ELF-1 (cell line): ENCODE data around the gene ARHGAP15.

ENCODE experiments used
- DNase-seq: peaks from one replicate; pipeline ENCODE4 v3.0.0-alpha.2; 2016; ENCODE audit warnings: low read depth, low spot score

Gene ARHGAP15

GRCh38 chr2:143223556-143223955 lies 94.3 kb downstream of the ARHGAP15 start:
- no peak for DNase-seq

GRCh38 chr2:143225931-143226330 lies 96.7 kb downstream of the ARHGAP15 start:
- DNase-seq: no peak

- DNase-seq: no peak
These were observed 97.7 kb downstream of the ARHGAP15 start for GRCh38 chr2:143226714-143227541.

- DNase-seq: peak; percentile 10
These were observed 100.2 kb downstream of the ARHGAP15 start for GRCh38 chr2:143229411-143229810.

GRCh38 chr2:143229952-143230351 lies 100.7 kb downstream of the ARHGAP15 start:
- DNase-seq: peak; percentile 40

GRCh38 chr2:143230506-143231253 lies 101.5 kb downstream of the ARHGAP15 start:
- DNase-seq: no peak

- DNase-seq: no peak
These were observed 102.0 kb downstream of the ARHGAP15 start for GRCh38 chr2:143231254-143231645.

- no peak for DNase-seq
These were observed 108.0 kb downstream of the ARHGAP15 start for GRCh38 chr2:143237146-143237777.

GRCh38 chr2:143241403-143242088 lies 112.3 kb downstream of the ARHGAP15 start:
- peak; percentile 77 for DNase-seq

- no peak for DNase-seq
These were observed 117.0 kb downstream of the ARHGAP15 start for GRCh38 chr2:143246246-143246645.

- DNase-seq: no peak
These were observed 117.9 kb downstream of the ARHGAP15 start for GRCh38 chr2:143246815-143247744.

GRCh38 chr2:143248631-143249030 lies 119.4 kb downstream of the ARHGAP15 start:
- no peak for DNase-seq

- DNase-seq: no peak
These were observed 122.5 kb downstream of the ARHGAP15 start for GRCh38 chr2:143251681-143252080.

- DNase-seq: no peak
These were observed 123.1 kb downstream of the ARHGAP15 start for GRCh38 chr2:143252138-143252907.

- no peak for DNase-seq
These were observed 124.9 kb downstream of the ARHGAP15 start for GRCh38 chr2:143254110-143254509.

- no peak for DNase-seq
These were observed 125.9 kb downstream of the ARHGAP15 start for GRCh38 chr2:143255086-143255485.

GRCh38 chr2:143255899-143256298 lies 126.7 kb downstream of the ARHGAP15 start:
- no peak for DNase-seq

GRCh38 chr2:143258126-143258892 lies 129.1 kb downstream of the ARHGAP15 start:
- no peak for DNase-seq

- peak; percentile 55 for DNase-seq
These were observed 130.2 kb downstream of the ARHGAP15 start for GRCh38 chr2:143259368-143259958.
